DOHH2 (cell line): Measurements from ENCODE around the gene SFXN5.

Source experiments
- H3F3A ChIP-seq: fragments of 200-600 bp; sonication (generic), shearing (Covaris generic); 2 replicates; pipeline ENCODE4 v1.6.0; 2016; ENCODE audit warnings: antibody characterized with exemption, mild to moderate bottlenecking; ENCODE audit not compliant: control insufficient read depth, insufficient read depth
- H3K27ac ChIP-seq: fragments of 200-600 bp; sonication (generic); 2 replicates; pipeline ENCODE4 v1.5.1; 2014; ENCODE audit warnings: low read depth, mild to moderate bottlenecking, low read length, moderate library complexity
- H3K27me3 ChIP-seq: fragments of 200-600 bp; sonication (generic); 2 replicates; pipeline ENCODE4 v1.6.1; 2014; ENCODE audit warnings: mild to moderate bottlenecking, low read length, mixed read lengths; ENCODE audit not compliant: control insufficient read depth
- H3K36me3 ChIP-seq: fragments of 200-600 bp; sonication (generic); 2 replicates; pipeline ENCODE4 v1.6.1; 2014; ENCODE audit warnings: mild to moderate bottlenecking, low read length, moderate library complexity, mixed read lengths; ENCODE audit not compliant: control insufficient read depth
- H3K4me1 ChIP-seq: fragments of 200-600 bp; sonication (generic); 2 replicates; pipeline ENCODE4 v1.6.1; 2014; ENCODE audit warnings: mild to moderate bottlenecking, low read length, mixed read lengths; ENCODE audit not compliant: control insufficient read depth
- H3K4me2 ChIP-seq: fragments of 200-600 bp; sonication (generic); 2 replicates; pipeline ENCODE4 v1.6.0; 2014; ENCODE audit warnings: mild to moderate bottlenecking, low read length, moderate library complexity
- H3K4me3 ChIP-seq: fragments of 200-600 bp; sonication (generic); 2 replicates; pipeline ENCODE4 v1.5.1; 2014; ENCODE audit warnings: mild to moderate bottlenecking, low read length, mixed read lengths
- H3K79me2 ChIP-seq: fragments of 200-600 bp; sonication (generic); 2 replicates; pipeline ENCODE4 v1.6.1; 2014; ENCODE audit warnings: mild to moderate bottlenecking, low read length, mixed read lengths; ENCODE audit not compliant: control insufficient read depth
- H3K9me2 ChIP-seq: fragments of 200-600 bp; sonication (generic); replicated peaks from 2 replicates; pipeline ENCODE4 v1.6.1; 2014; ENCODE audit warnings: mild to moderate bottlenecking, low read length, mixed read lengths; ENCODE audit not compliant: control insufficient read depth
- H3K9me3 ChIP-seq: fragments of 200-600 bp; sonication (generic); 2 replicates; pipeline ENCODE4 v1.6.1; 2014; ENCODE audit warnings: antibody characterized with exemption, low read length, mixed read lengths; ENCODE audit not compliant: control insufficient read depth, insufficient read depth
- H4K20me1 ChIP-seq: fragments of 200-600 bp; sonication (generic); 2 replicates; pipeline ENCODE4 v1.6.0; 2014; ENCODE audit warnings: low read depth, mild to moderate bottlenecking, antibody characterized with exemption, low read length, moderate library complexity; ENCODE audit not compliant: control insufficient read depth, insufficient read depth
- CTCF ChIP-seq: fragments of 200-600 bp; sonication (generic); IDR thresholded peaks from one replicate; pipeline ENCODE4 v1.5.1; 2014; ENCODE audit warnings: antibody characterized with exemption, mild to moderate bottlenecking, low read depth, low read length; ENCODE audit not compliant: poor library complexity, severe bottlenecking
- EZH2phosphoT487 ChIP-seq: fragments of 200-600 bp; sonication (generic); IDR thresholded peaks from 2 replicates; pipeline ENCODE4 v1.6.1; 2017; ENCODE audit warnings: borderline replicate concordance, mild to moderate bottlenecking, antibody characterized with exemption, low read length, moderate library complexity, mixed read lengths

SFXN5 gene

GRCh38 chr2:72896446-72896845 lies 175.1 kb downstream of the SFXN5 start:
- Histone ChIP-seq H3K4me3 (no peak overlapping the region), H3K36me3 (no peaks in the 10 kb centered on the region), H3F3A (no peaks in the 10 kb centered on the region), H3K27me3 (peaks cover 27% of the 10 kb centered on the region), H3K9me2 (no peaks in the 10 kb centered on the region), H3K27ac (no peak overlapping the region), H3K4me2 (no peak overlapping the region), H3K79me2 (no peaks in the 10 kb centered on the region), H3K9me3 (no peaks in the 10 kb centered on the region), H3K4me1 (peaks cover 7% of the 10 kb centered on the region; the same call in 1 of the 2 replicates), H4K20me1 (no peaks in the 10 kb centered on the region)
- no peak for TF ChIP-seq EZH2phosphoT487
- no peak for TF ChIP-seq CTCF

DNA sequence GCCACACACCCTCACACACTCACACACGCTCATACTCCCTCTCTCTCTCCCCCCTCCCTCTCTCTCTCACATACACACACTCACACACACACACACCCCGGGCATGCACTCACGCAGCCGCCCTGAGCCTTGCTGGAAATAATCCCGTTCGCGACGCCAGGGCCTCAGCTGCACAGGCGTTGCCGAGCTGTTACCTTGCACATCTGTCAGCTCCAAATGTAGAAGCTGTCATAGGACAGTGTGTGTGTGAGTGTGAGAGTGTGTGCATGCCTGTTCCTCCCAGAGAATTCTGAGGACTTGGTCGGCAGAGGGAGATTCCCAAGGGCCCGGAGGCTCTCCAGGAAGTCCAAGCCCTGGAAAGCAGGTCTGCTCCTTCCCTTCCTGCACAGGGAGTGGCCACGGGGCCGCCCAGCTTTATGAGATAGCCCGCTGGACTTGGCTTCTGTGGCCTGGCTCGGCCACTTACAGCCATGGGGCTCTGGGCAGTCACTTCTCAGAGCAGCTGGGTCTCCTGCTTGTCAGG lies 175.7 kb downstream of the SFXN5 start:
- Histone ChIP-seq H3K27me3 (peaks cover 25% of the 10 kb centered on the region), H3K4me3 (no peak overlapping the region), H3K9me2 (no peaks in the 10 kb centered on the region), H3K9me3 (no peaks in the 10 kb centered on the region), H3K36me3 (no peaks in the 10 kb centered on the region), H3K27ac (no peak overlapping the region), H3K4me1 (peaks cover 7% of the 10 kb centered on the region; the same call in 1 of the 2 replicates), H3K4me2 (no peak overlapping the region), H3K79me2 (no peaks in the 10 kb centered on the region), H3F3A (no peaks in the 10 kb centered on the region), H4K20me1 (no peaks in the 10 kb centered on the region)
- no peak for TF ChIP-seq EZH2phosphoT487
- TF ChIP-seq CTCF: no peak

DNA sequence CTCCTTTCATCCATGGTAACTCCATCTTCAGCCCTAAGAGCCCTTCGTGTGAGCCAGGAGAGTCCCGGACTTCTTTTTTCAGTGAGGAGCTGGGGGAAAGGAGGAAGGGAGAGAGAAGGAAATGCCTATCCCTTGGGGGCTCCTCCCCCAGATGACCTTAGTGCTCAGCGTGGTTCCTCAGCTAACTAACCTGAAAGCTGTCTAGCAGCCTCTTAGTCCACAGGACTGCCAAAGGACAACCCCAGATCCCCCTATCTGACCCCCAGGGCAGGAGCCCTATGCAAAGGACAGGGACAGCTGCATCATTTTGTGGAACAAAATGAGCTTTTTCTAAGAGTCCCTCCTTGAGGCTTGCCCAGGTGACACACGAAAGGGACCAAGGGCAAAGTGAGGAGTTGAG lies 176.4 kb downstream of the SFXN5 start:
- H3K9me2 ChIP-seq: no peaks in the 10 kb centered on the region
- H3K27ac ChIP-seq: no peak overlapping the region
- no peak overlapping the region for H3K4me2 ChIP-seq
- H3K4me1 ChIP-seq: peaks cover 7% of the 10 kb centered on the region; the same call in 1 of the 2 replicates
- H3K9me3 ChIP-seq: no peaks in the 10 kb centered on the region
- H3K4me3 ChIP-seq: no peak overlapping the region
- H3K79me2 ChIP-seq: no peaks in the 10 kb centered on the region
- no peak for TF ChIP-seq EZH2phosphoT487
- TF ChIP-seq CTCF: no peak
- peaks cover 25% of the 10 kb centered on the region for H3K27me3 ChIP-seq
- no peaks in the 10 kb centered on the region for H3F3A ChIP-seq
- H3K36me3 ChIP-seq: no peaks in the 10 kb centered on the region
- H4K20me1 ChIP-seq: no peaks in the 10 kb centered on the region

DNA sequence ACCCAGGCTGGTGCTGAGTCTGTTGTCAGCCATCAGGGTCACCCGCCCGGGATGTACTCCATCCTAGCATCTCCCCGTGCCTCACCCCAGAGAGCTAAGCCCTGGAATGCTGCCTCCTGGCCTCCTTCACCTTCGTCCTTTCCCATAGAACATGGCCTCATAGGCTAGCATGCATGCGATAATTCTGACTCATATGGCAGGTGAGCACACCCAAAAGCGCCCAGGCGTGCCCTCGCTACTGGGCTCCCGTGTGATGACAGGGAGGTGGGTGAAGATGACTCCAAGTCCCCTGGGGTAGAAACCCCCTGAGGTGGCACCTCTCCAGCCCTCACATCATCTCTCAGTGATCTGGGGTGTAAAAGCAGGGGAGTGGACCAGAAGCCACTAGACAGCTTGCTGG lies 177.0 kb downstream of the SFXN5 start:
- H3K4me1 ChIP-seq: peaks cover 7% of the 10 kb centered on the region; the same call in 1 of the 2 replicates
- no peak for TF ChIP-seq EZH2phosphoT487
- no peak for TF ChIP-seq CTCF
- peaks cover 25% of the 10 kb centered on the region for H3K27me3 ChIP-seq
- no peak overlapping the region for H3K4me3 ChIP-seq
- H3K36me3 ChIP-seq: no peaks in the 10 kb centered on the region
- H3K9me2 ChIP-seq: no peaks in the 10 kb centered on the region
- no peaks in the 10 kb centered on the region for H4K20me1 ChIP-seq
- H3K9me3 ChIP-seq: no peaks in the 10 kb centered on the region
- no peak overlapping the region for H3K4me2 ChIP-seq
- no peaks in the 10 kb centered on the region for H3K79me2 ChIP-seq
- H3K27ac ChIP-seq: no peak overlapping the region
- H3F3A ChIP-seq: no peaks in the 10 kb centered on the region
